HepG2 (cell line): Measurements from ENCODE around the gene JOSD1. TPM values are rescaled to one million over a fixed set of nuclear protein-coding genes. Genes with fewer than 3 reads are reported as not detected.

Experiments
- HDAC2 ChIP-seq: sonication (generic); formaldehyde crosslinking; IDR thresholded peaks from 2 replicates; pipeline ENCODE4 v1.4.0; 2020; ENCODE audit warnings: missing genetic modification reagents
- HMGXB4 ChIP-seq, 2 experiments: sonication (generic) in 1 of 2; formaldehyde crosslinking in 1 of 2; IDR thresholded peaks; 2 replicates each; pipeline versions ENCODE4 v1.4.0 to v1.6.1; 2018 to 2020; ENCODE audit warnings: missing genetic modification reagents in 2 of 2, borderline replicate concordance in 1 of 2, low read depth in 1 of 2, mild to moderate bottlenecking in 1 of 2, missing biosample characterization in 1 of 2
- KIAA2018 ChIP-seq: sonication (generic); formaldehyde crosslinking; IDR thresholded peaks from 2 replicates; pipeline ENCODE4 v1.5.0; 2020; ENCODE audit warnings: mild to moderate bottlenecking, missing genetic modification reagents, borderline replicate concordance
- NFE2 ChIP-seq: sonication (generic); formaldehyde crosslinking; IDR thresholded peaks from 2 replicates; pipeline ENCODE4 v1.4.0; 2020; ENCODE audit warnings: missing genetic modification reagents
- PRMT3 ChIP-seq: sonication (generic); formaldehyde crosslinking; IDR thresholded peaks from 2 replicates; pipeline ENCODE4 v1.8.1; 2022; ENCODE audit warnings: low read depth, mild to moderate bottlenecking, moderate library complexity, missing genetic modification reagents, borderline replicate concordance
- RARA ChIP-seq: IDR thresholded peaks from 2 replicates; pipeline ENCODE4 v1.6.1; 2016; ENCODE audit warnings: missing genetic modification reagents, missing compliant biosample characterization
- SAP130 ChIP-seq: IDR thresholded peaks from 2 replicates; pipeline ENCODE4 v1.6.1; 2016; ENCODE audit warnings: low read depth
- TEAD3 ChIP-seq: optimal IDR thresholded peaks from 2 replicates; pipeline ENCODE3; 2016; ENCODE audit warnings: borderline replicate concordance
- TOE1 ChIP-seq: sonication (generic); formaldehyde crosslinking; IDR thresholded peaks from 2 replicates; pipeline ENCODE4 v1.4.0; 2020; ENCODE audit warnings: mild to moderate bottlenecking, missing genetic modification reagents
- YEATS4 ChIP-seq: sonication (generic); formaldehyde crosslinking; IDR thresholded peaks from 2 replicates; pipeline ENCODE4 v1.4.0; 2020; ENCODE audit warnings: missing genetic modification reagents, borderline replicate concordance
- ZBTB46 ChIP-seq: sonication (generic); formaldehyde crosslinking; IDR thresholded peaks from 2 replicates; pipeline ENCODE4 v1.4.0; 2020; ENCODE audit warnings: mild to moderate bottlenecking, missing genetic modification reagents, borderline replicate concordance
- ZFAT ChIP-seq: sonication (generic); formaldehyde crosslinking; conservative IDR thresholded peaks from 2 replicates; pipeline ENCODE4 v1.8.1; 2023; ENCODE audit warnings: missing genetic modification reagents, inconsistent platforms
- ZFP37 ChIP-seq: sonication (generic); formaldehyde crosslinking; IDR thresholded peaks from 2 replicates; pipeline ENCODE4 v1.4.0; 2020; ENCODE audit warnings: missing genetic modification reagents, borderline replicate concordance
- ZFX ChIP-seq: sonication (generic); formaldehyde crosslinking; IDR thresholded peaks from 2 replicates; pipeline ENCODE4 v1.4.0; 2020; ENCODE audit warnings: mild to moderate bottlenecking, low read depth, missing genetic modification reagents, moderate library complexity
- ZNF274 ChIP-seq: sonication (generic); formaldehyde crosslinking; IDR thresholded peaks from 2 replicates; pipeline ENCODE4 v1.5.1; 2020; ENCODE audit warnings: mild to moderate bottlenecking, missing genetic modification reagents
- ZNF501 ChIP-seq: sonication (generic); formaldehyde crosslinking; IDR thresholded peaks from 2 replicates; pipeline ENCODE4 v1.5.1; 2020; ENCODE audit warnings: mild to moderate bottlenecking, moderate library complexity, missing genetic modification reagents
- ZNF576 ChIP-seq: sonication (generic); formaldehyde crosslinking; IDR thresholded peaks from 2 replicates; pipeline ENCODE4 v1.4.0; 2020; ENCODE audit warnings: mild to moderate bottlenecking, missing genetic modification reagents
- ZNF644 ChIP-seq: IDR thresholded peaks from 2 replicates; pipeline ENCODE4 v1.6.1; 2016; ENCODE audit warnings: low read depth
- ZSCAN22 ChIP-seq: sonication (generic); formaldehyde crosslinking; IDR thresholded peaks from 2 replicates; pipeline ENCODE4 v1.4.0; 2020; ENCODE audit warnings: mild to moderate bottlenecking, missing genetic modification reagents
- polyA plus RNA-seq, 8 experiments: library from polyadenylated mRNA; depleted of rRNA in 3 of 8; stranded (reverse) in 7 of 8; unstranded in 1 of 8; fragments of >200 nt; fragmentation: Illumina TruSeq in 4 of 8; extraction: Trizol in 4 of 8; gene quantifications; 2 replicates each; pipeline versions ENCODE4 v1.2.1 to v1.2.3, GENCODE V29; 2011 to 2016; ENCODE audit warnings: low read depth in 4 of 8, missing spikeins in 1 of 8, mixed read lengths in 1 of 8; ENCODE audit not compliant: insufficient read depth in 1 of 8
- total RNA-seq, 5 experiments: library from RNA; depleted of rRNA; stranded (reverse); fragments of >200 nt; fragmentation: Illumina TruSeq; extraction: Trizol; gene quantifications; 2 replicates each; pipeline ENCODE4 v1.2.3, GENCODE V29; 2016; ENCODE audit warnings: low read depth in 1 of 5

JOSD1 gene
- total and polyA plus RNA-seq, 2 of the 13 experiments (the other 11 are each of a cell fraction or from before 2014, with no cell fraction given), result 31.7 to 38.4 TPM

- TF ChIP-seq HMGXB4 (CRISPR knock-in tag; IDR thresholded peaks at IDR 0.05; ENCODE audit: borderline replicate concordance in 1 of 2, low read depth in 1 of 2) (no peak), KIAA2018 (no peak), ZNF274 (CRISPR knock-in tag) (no peak), ZFX (CRISPR knock-in tag) (0 out of 2 replicates have a peak, but pooled peaks have one; percentile 23), PRMT3 (CRISPR knock-in tag) (no peak), HDAC2 (CRISPR knock-in tag) (0 out of 2 replicates have a peak, but pooled peaks have one; percentile 20), ZSCAN22 (CRISPR knock-in tag) (no peak), ZNF644 (peak; percentile 75), YEATS4 (CRISPR knock-in tag) (no peak), NFE2 (CRISPR knock-in tag) (no peak), ZFAT (CRISPR knock-in tag) (no peak), TOE1 (CRISPR knock-in tag) (no peak), RARA (CRISPR knock-in tag) (0 out of 2 replicates have a peak, but pooled peaks have one; percentile 6), ZFP37 (no peak), ZNF501 (CRISPR knock-in tag) (no peak), TEAD3 (CRISPR knock-in tag) (peak; percentile 22), ZBTB46 (no peak), SAP130 (CRISPR knock-in tag) (peak; percentile 38; the same call in 1 of the 2 replicates), ZNF576 (CRISPR knock-in tag) (no peak)
These were observed 6.7 kb downstream of the JOSD1 start (continued) for GRCh38 chr22:38694049-38694448.
